Right lobe of liver (tissue), 6 donors: ENCODE measurements around the gene PACRG. TPM values are rescaled to one million over a fixed set of nuclear protein-coding genes. Genes with fewer than 3 reads are reported as not detected.

ENCODE experiments used
- ATAC-seq, 4 donors: fragments of 200-7000 bp; cut with Tn5 transposase; one replicate each; pipeline ENCODE4 v1.9.1; 2020; ENCODE audit warnings: mild to moderate bottlenecking in 4 of 4, moderate library complexity in 4 of 4
- DNase-seq, 3 donors: peaks; one replicate each; pipeline ENCODE4 v3.0.0-alpha.2; 2020
- H3K27ac ChIP-seq, 3 donors: fragments of 200-600 bp; one replicate each; pipeline ENCODE4 v1.8.0; 2022
- H3K27me3 ChIP-seq, 2 donors: fragments of 200-600 bp; one replicate each; pipeline ENCODE4 v1.8.0; 2022
- H3K36me3 ChIP-seq, 4 donors: fragments of 200-600 bp; sonication (generic) in 1 of 4; one replicate each; pipeline versions ENCODE4 v1.5.1 to v1.8.0; 2017 to 2022; ENCODE audit warnings: control low read depth in 1 of 4
- H3K4me1 ChIP-seq, 4 donors: fragments of 200-600 bp; sonication (generic) in 1 of 4; one replicate each; pipeline versions ENCODE4 v1.5.1 to v1.8.0; 2017 to 2022; ENCODE audit warnings: control low read depth in 1 of 4
- H3K4me3 ChIP-seq, 3 donors: fragments of 200-600 bp; one replicate each; pipeline ENCODE4 v1.8.0; 2022
- H3K9me3 ChIP-seq, 4 donors: fragments of 200-600 bp; sonication (generic) in 1 of 4; one replicate each; pipeline versions ENCODE4 v1.5.1 to v1.8.0; 2017 to 2022; ENCODE audit warnings: control low read depth in 1 of 4
- POLR2A ChIP-seq: fragments of 450-650 bp; IDR thresholded peaks from one replicate; pipeline ENCODE4 v1.6.1; 2017; ENCODE audit warnings: antibody characterized with exemption, mild to moderate bottlenecking
- WGBS: methylation state at CpG from one replicate; pipeline ENCODE4 v1.1.6; 2018; ENCODE audit warnings: low coverage, low lambda C conversion rate; ENCODE audit not compliant: insufficient coverage; ENCODE audit errors: missing lambda C conversion rate; 5-methylcytosine and 5-hydroxymethylcytosine counted together
- intact Hi-C, 2 donors: fragments of 100-400 bp; cut with DNase I; formaldehyde crosslinking; loops; one replicate each; pipeline versions ENCODE4 v1.11.2 to v1.14.1; 2022
- total RNA-seq, 6 experiments: library from RNA; depleted of rRNA in 2 of 6; stranded (reverse); fragments of >200 nt in 2 of 6; fragmentation: NEBNext Ultra II Directional in 3 of 6; extraction: Animal tissue kit (Norgen Biotek cat#: 25700) in 3 of 6; gene quantifications; one replicate each; pipeline versions ENCODE4 v1.1.0 to v1.2.4, GENCODE V29; 2016 to 2023
- TF ChIP-seq, protein P1 (sequence below), 4 donors: fragments of 200-600 bp in 3 of 4; fragments of 450-650 bp in 1 of 4; IDR thresholded peaks; one replicate each; pipeline versions ENCODE4 v1.5.1 to v1.8.0; 2016 to 2022; ENCODE audit warnings: antibody characterized with exemption in 4 of 4, mild to moderate bottlenecking in 2 of 4
- donor health status: DM: no; HTN: yes; CAD: no.
- donor health status: DM: no; HTN: no; CAD: no.
- donor health status: DM: no; HTN: no; CAD: no.
- donor health status: DM: no; HTN: yes; CAD: no.
- donor health status: DM: no; HTN: yes; CAD: no.

Gene PACRG
- total RNA-seq, 6 experiments from 2014 or later, result 0.25 to 5.3 (median 2.7) TPM

DNA sequence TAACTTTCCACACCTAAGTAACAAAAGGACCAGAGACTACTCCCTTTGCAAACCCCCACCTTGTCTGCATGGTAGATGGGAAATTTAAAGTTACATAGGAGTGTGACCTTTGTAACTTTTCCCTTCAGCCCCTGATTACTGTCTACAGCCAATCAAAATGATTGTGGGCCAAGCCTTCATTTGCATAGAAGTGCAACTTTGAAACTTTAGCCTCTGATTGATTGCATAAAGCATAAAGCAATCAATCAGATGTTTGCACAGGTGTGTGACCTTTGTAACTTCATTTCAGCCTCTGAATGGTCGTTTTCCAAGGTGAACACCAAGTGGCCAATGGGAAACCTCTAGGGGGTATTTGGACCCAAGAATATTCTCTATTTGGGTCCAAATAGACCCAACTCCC is 46.3 kb upstream of the PACRG start:
- DNase-seq, result peak in 1 of 3 donors; percentile 53
- peaks cover 0 to 9% (median 3%) of the 10 kb centered on the region in 4 donors for H3K4me1 ChIP-seq
- peak; percentile 91 to 99 (median 92) for ATAC-seq
- no peak overlapping the region for H3K27ac ChIP-seq
- no peaks in the 10 kb centered on the region for H3K9me3 ChIP-seq
- H3K27me3 ChIP-seq, result no peaks in the 10 kb centered on the region
- intact Hi-C loops, result no loop called here
- TF ChIP-seq, protein P1, sequence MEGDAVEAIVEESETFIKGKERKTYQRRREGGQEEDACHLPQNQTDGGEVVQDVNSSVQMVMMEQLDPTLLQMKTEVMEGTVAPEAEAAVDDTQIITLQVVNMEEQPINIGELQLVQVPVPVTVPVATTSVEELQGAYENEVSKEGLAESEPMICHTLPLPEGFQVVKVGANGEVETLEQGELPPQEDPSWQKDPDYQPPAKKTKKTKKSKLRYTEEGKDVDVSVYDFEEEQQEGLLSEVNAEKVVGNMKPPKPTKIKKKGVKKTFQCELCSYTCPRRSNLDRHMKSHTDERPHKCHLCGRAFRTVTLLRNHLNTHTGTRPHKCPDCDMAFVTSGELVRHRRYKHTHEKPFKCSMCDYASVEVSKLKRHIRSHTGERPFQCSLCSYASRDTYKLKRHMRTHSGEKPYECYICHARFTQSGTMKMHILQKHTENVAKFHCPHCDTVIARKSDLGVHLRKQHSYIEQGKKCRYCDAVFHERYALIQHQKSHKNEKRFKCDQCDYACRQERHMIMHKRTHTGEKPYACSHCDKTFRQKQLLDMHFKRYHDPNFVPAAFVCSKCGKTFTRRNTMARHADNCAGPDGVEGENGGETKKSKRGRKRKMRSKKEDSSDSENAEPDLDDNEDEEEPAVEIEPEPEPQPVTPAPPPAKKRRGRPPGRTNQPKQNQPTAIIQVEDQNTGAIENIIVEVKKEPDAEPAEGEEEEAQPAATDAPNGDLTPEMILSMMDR (IDR thresholded peaks at IDR 0.05), result no peak
- no peak for TF ChIP-seq POLR2A
- H3K4me3 ChIP-seq, result no peak overlapping the region
- 57% methylated on average over 1 of the region's 1 CpG for WGBS
- H3K36me3 ChIP-seq, result no peaks in the 10 kb centered on the region

DNA sequence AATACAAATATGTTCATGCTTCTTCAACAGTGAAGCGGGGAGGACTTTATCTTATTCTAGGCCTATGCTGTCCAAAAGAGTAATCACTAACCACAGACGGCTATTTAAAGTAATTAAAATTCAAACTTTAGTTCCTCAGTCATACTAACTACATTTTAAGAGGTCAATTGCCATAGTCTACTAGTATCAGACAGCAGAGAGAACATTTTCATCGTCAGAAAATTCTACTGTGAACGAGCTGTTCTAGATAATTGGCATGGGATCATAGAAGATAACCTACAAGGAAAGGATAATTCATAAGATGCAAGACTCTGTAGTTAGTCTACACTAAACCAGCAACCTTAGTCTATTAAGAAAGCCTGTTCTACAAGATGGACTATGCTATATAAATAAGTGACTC is 44.6 kb upstream of the PACRG start:
- no peak for DNase-seq
- no peak overlapping the region for H3K4me3 ChIP-seq
- no peaks in the 10 kb centered on the region for H3K27me3 ChIP-seq
- no peak for ATAC-seq
- intact Hi-C loops, result no loop called here
- H3K4me1 ChIP-seq, result peaks cover 0 to 9% (median 3%) of the 10 kb centered on the region in 4 donors
- no peaks in the 10 kb centered on the region for H3K9me3 ChIP-seq
- no peaks in the 10 kb centered on the region for H3K36me3 ChIP-seq
- WGBS, result 63% methylated on average over 4 of the region's 4 CpGs
- no peak overlapping the region for H3K27ac ChIP-seq
- TF ChIP-seq, protein P1 (IDR thresholded peaks at IDR 0.05), result no peak
- no peak for TF ChIP-seq POLR2A

DNA sequence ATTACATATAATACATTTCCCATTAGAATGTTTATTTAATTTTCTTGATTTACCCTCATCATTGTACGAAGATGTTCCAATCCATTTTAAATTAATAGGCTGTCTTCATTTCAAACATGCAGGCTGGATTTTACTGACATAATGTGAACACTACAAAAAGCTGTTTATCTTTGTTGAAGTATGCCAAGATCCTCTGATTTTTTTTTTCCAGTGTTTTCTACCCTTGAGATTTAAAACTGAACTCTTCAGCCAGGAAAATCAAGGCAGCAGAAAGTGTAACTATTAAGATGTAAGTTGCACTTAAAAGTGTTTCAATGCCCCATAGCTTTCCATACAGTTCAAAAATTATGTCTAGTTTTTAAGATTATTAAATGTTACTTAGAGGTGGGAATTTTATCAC is 43.7 kb upstream of the PACRG start:
- no peaks in the 10 kb centered on the region for H3K27me3 ChIP-seq
- 65% methylated on average over 1 of the region's 1 CpG for WGBS
- H3K9me3 ChIP-seq, result no peaks in the 10 kb centered on the region
- TF ChIP-seq, protein P1 (IDR thresholded peaks at IDR 0.05), result no peak
- no peak for TF ChIP-seq POLR2A
- ATAC-seq, result no peak
- peaks cover 0 to 9% (median 3%) of the 10 kb centered on the region in 4 donors for H3K4me1 ChIP-seq
- no peaks in the 10 kb centered on the region for H3K36me3 ChIP-seq
- H3K27ac ChIP-seq, result no peak overlapping the region
- no peak overlapping the region for H3K4me3 ChIP-seq
- intact Hi-C loops, result no loop called here
- no peak for DNase-seq

DNA sequence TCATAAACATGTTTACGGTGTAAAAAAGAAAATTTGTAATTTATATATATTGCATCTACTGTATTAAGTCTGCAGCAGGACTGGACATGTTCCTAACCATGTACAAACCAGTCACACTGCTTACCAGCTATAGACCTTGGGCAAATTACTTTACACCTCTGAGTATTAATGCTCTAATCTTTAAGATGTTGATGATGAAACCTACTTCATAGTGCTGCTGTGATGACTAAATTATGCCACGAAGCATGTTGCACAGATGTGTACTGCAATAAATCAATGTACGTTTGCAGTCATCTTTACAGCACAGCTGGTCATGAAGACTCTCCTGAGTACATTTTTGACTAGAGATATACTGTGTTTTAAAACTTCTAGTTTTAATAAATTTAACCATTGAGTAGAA is 42.8 kb upstream of the PACRG start:
- Histone ChIP-seq H3K9me3 (no peaks in the 10 kb centered on the region), H3K36me3 (no peaks in the 10 kb centered on the region), H3K27me3 (no peaks in the 10 kb centered on the region), H3K4me3 (no peak overlapping the region), H3K27ac (no peak overlapping the region), H3K4me1 (peaks cover 0 to 9% (median 3%) of the 10 kb centered on the region in 4 donors)
- ATAC-seq, result no peak
- TF ChIP-seq, protein P1 (IDR thresholded peaks at IDR 0.05), result no peak
- no peak for TF ChIP-seq POLR2A
- intact Hi-C loops, result no loop called here
- WGBS, result 91% methylated on average over 3 of the region's 3 CpGs
- no peak for DNase-seq

DNA sequence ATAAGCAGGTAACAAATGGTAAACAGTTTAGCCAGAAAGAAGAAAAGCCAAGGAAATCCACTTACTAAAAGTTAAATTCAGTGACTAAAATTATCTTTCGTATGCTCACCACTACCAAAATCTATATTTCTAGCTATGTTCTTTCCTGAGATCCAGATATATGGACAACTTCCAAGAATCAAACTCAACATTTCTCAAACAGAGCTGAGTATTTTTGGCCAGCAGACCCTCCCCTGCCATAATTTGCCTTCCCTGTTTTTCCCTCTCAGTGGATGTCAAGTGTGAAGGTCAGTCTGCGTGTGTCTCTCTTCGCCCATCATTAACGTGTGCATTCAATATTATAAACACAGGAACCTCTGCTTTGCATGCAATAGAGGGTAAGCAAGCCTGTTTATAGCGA is 42.2 kb upstream of the PACRG start:
- no peak overlapping the region for H3K4me3 ChIP-seq
- ATAC-seq, result no peak
- no peak for DNase-seq
- intact Hi-C loops, result no loop called here
- no peaks in the 10 kb centered on the region for H3K27me3 ChIP-seq
- no peaks in the 10 kb centered on the region for H3K9me3 ChIP-seq
- no peak for TF ChIP-seq POLR2A
- TF ChIP-seq, protein P1 (IDR thresholded peaks at IDR 0.05), result no peak
- H3K4me1 ChIP-seq, result peaks cover 0 to 8% (median 3%) of the 10 kb centered on the region in 4 donors
- H3K36me3 ChIP-seq, result no peaks in the 10 kb centered on the region
- H3K27ac ChIP-seq, result no peak overlapping the region
- 84% methylated on average over 5 of the region's 5 CpGs for WGBS
